EH (cell line): ENCODE measurements around the gene CSNK1A1L.
"Not testable (repeated sequence)": the region's sequence is repeated elsewhere in the genome, so short reads cannot be mapped to it uniquely, and the experiment has no call there.

Experiments used
- DNase-seq: peaks from one replicate; pipeline ENCODE4 v3.0.0-alpha.2; 2015; ENCODE audit warnings: low read depth

CSNK1A1L gene

GRCh38 chr13:37058910-37059847 lies 46.3 kb downstream of the CSNK1A1L start, which contains the start of gene SUPT20H:
Gene SUPT20H, minus strand, starts transcription at chr13:37059688. Its CDS starts 8,198 bp downstream, at chr13:37051490.
- DNase-seq = peak; percentile 91

GRCh38 chr13:37056228-37056627 lies 49.2 kb downstream of the CSNK1A1L start:
- not testable (repeated sequence) for DNase-seq
